Mammary epithelial cell (primary cell): ENCODE data around the gene PAM16.

Experiments used
- CTCF ChIP-seq, 2 donors: IDR thresholded peaks in 1 of 2; conservative IDR thresholded peaks in 1 of 2; 2 replicates each; pipeline ENCODE4 v1.5.1; 2011 to 2012; ENCODE audit warnings: inconsistent platforms in 2 of 2, low read length in 2 of 2, mild to moderate bottlenecking in 2 of 2, control low read depth in 1 of 2, low read depth in 1 of 2; ENCODE audit not compliant: insufficient read depth in 1 of 2; ENCODE audit errors: extremely low read depth in 1 of 2
- EZH2 ChIP-seq: IDR thresholded peaks from 2 replicates; pipeline ENCODE4 v1.6.1; 2012; ENCODE audit warnings: low read length, inconsistent platforms, borderline replicate concordance

- no peak for TF ChIP-seq CTCF (conservative IDR thresholded peaks at IDR 0.05 in 1 of 2, IDR thresholded peaks at IDR 0.05 in 1 of 2; ENCODE audit: extremely low read depth in 1 of 2, insufficient read depth in 1 of 2, low read depth in 1 of 2, low read length in 2 of 2)
- TF ChIP-seq EZH2: no peak
These were observed 13.9 kb upstream of the PAM16 start for GRCh38 chr16:4365014-4365406.
